Body of pancreas (tissue), 4 donors: ENCODE results near the gene CKAP4.

Experiments used
- POLR2A ChIP-seq, 3 donors: fragments of 450-650 bp; IDR thresholded peaks; one replicate each; pipeline ENCODE4 v1.6.1; 2016; ENCODE audit warnings: antibody characterized with exemption in 3 of 3, mild to moderate bottlenecking in 2 of 3
- TF ChIP-seq, protein P1 (sequence below), 7 experiments: fragments of 450-650 bp in 4 of 7; fragments of 200-600 bp in 3 of 7; sonication (generic) in 3 of 7; IDR thresholded peaks; one replicate each; pipeline ENCODE4 v1.5.1; 2016 to 2019; ENCODE audit warnings: antibody characterized with exemption in 7 of 7

- no peak for TF ChIP-seq POLR2A (IDR thresholded peaks at IDR 0.05)
- TF ChIP-seq, protein P1, sequence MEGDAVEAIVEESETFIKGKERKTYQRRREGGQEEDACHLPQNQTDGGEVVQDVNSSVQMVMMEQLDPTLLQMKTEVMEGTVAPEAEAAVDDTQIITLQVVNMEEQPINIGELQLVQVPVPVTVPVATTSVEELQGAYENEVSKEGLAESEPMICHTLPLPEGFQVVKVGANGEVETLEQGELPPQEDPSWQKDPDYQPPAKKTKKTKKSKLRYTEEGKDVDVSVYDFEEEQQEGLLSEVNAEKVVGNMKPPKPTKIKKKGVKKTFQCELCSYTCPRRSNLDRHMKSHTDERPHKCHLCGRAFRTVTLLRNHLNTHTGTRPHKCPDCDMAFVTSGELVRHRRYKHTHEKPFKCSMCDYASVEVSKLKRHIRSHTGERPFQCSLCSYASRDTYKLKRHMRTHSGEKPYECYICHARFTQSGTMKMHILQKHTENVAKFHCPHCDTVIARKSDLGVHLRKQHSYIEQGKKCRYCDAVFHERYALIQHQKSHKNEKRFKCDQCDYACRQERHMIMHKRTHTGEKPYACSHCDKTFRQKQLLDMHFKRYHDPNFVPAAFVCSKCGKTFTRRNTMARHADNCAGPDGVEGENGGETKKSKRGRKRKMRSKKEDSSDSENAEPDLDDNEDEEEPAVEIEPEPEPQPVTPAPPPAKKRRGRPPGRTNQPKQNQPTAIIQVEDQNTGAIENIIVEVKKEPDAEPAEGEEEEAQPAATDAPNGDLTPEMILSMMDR (IDR thresholded peaks at IDR 0.05), result no peak
Observed at GRCh38 chr12:106281804-106282203, 34.0 kb upstream of the CKAP4 start.
